ENCODE measurements around the gene HERPUD2.
"Not testable (repeated sequence)": the region's sequence is repeated elsewhere in the genome, so short reads cannot be mapped to it uniquely, and the experiment has no call there.

Gene HERPUD2

GRCh38 chr7:35700333-35700732, 5.4 kb upstream of the HERPUD2 start:
- Histone ChIP-seq H3K27me3 (ENCODE audit: control insufficient read depth, insufficient read depth, low read length, poor library complexity, severe bottlenecking) (no peaks in the 10 kb centered on the region), H3K9me3 (ENCODE audit: control insufficient read depth, low read length) (no peaks in the 10 kb centered on the region), H3K4me1 (ENCODE audit: control insufficient read depth, insufficient read depth, low read length) (peaks cover 5% of the 10 kb centered on the region), H3K27ac (ENCODE audit: insufficient read depth, low read depth, low read length, poor library complexity, severe bottlenecking) (no peak overlapping the region), H3K4me3 (ENCODE audit: insufficient read depth, low read depth, low read length) (no peak overlapping the region), H3K36me3 (ENCODE audit: control insufficient read depth, insufficient read depth, low read length) (no peaks in the 10 kb centered on the region)

GRCh38 chr7:35699796-35700305, 4.9 kb upstream of the HERPUD2 start:
- H3K27ac ChIP-seq (ENCODE audit: insufficient read depth, low read depth, low read length, poor library complexity, severe bottlenecking) = no peak overlapping the region
- WGBS, 2 experiments = 83 to 90% methylated on average over 1 to 2 of the region's 2 CpGs
- no peaks in the 10 kb centered on the region for H3K9me3 ChIP-seq (ENCODE audit: control insufficient read depth, low read length)
- no peak overlapping the region for H3K4me3 ChIP-seq (ENCODE audit: insufficient read depth, low read depth, low read length)
- H3K36me3 ChIP-seq (ENCODE audit: control insufficient read depth, insufficient read depth, low read length) = no peaks in the 10 kb centered on the region
- peaks cover 5% of the 10 kb centered on the region for H3K4me1 ChIP-seq (ENCODE audit: control insufficient read depth, insufficient read depth, low read length)
- H3K27me3 ChIP-seq (ENCODE audit: control insufficient read depth, insufficient read depth, low read length, poor library complexity, severe bottlenecking) = no peaks in the 10 kb centered on the region

- not testable (repeated sequence) for H3K27me3 ChIP-seq (ENCODE audit: control insufficient read depth, insufficient read depth, low read length, poor library complexity, severe bottlenecking); H3K9me3 ChIP-seq (ENCODE audit: control insufficient read depth, low read length); H3K4me3 ChIP-seq (ENCODE audit: insufficient read depth, low read depth, low read length); H3K36me3 ChIP-seq (ENCODE audit: control insufficient read depth, insufficient read depth, low read length); H3K4me1 ChIP-seq (ENCODE audit: control insufficient read depth, insufficient read depth, low read length); H3K27ac ChIP-seq (ENCODE audit: insufficient read depth, low read depth, low read length, poor library complexity, severe bottlenecking)
- WGBS, 2 experiments = 85 to 87% methylated on average over 3 of the region's 3 CpGs
Measured at GRCh38 chr7:35698382-35698781, 3.4 kb upstream of the HERPUD2 start.

GRCh38 chr7:35697414-35698175, 2.7 kb upstream of the HERPUD2 start:
- Histone ChIP-seq H3K27ac (ENCODE audit: insufficient read depth, low read depth, low read length, poor library complexity, severe bottlenecking) (no peak overlapping the region), H3K27me3 (ENCODE audit: control insufficient read depth, insufficient read depth, low read length, poor library complexity, severe bottlenecking) (no peaks in the 10 kb centered on the region), H3K36me3 (ENCODE audit: control insufficient read depth, insufficient read depth, low read length) (no peaks in the 10 kb centered on the region), H3K9me3 (ENCODE audit: control insufficient read depth, low read length) (no peaks in the 10 kb centered on the region), H3K4me1 (ENCODE audit: control insufficient read depth, insufficient read depth, low read length) (peaks cover 5% of the 10 kb centered on the region), H3K4me3 (ENCODE audit: insufficient read depth, low read depth, low read length) (no peak overlapping the region)
- 90 to 93% methylated on average over 9 to 10 of the region's 10 CpGs for WGBS, 2 experiments

GRCh38 chr7:35695987-35696386, 1.1 kb upstream of the HERPUD2 start:
- Histone ChIP-seq H3K4me3 (ENCODE audit: insufficient read depth, low read depth, low read length) (peak overlapping the region; percentile 91), H3K27me3 (ENCODE audit: control insufficient read depth, insufficient read depth, low read length, poor library complexity, severe bottlenecking) (no peaks in the 10 kb centered on the region), H3K36me3 (ENCODE audit: control insufficient read depth, insufficient read depth, low read length) (no peaks in the 10 kb centered on the region), H3K9me3 (ENCODE audit: control insufficient read depth, low read length) (no peaks in the 10 kb centered on the region), H3K4me1 (ENCODE audit: control insufficient read depth, insufficient read depth, low read length) (peaks cover 5% of the 10 kb centered on the region), H3K27ac (ENCODE audit: insufficient read depth, low read depth, low read length, poor library complexity, severe bottlenecking) (no peak overlapping the region)
- 73 to 78% methylated on average over 7 of the region's 7 CpGs for WGBS, 2 experiments

- no peaks in the 10 kb centered on the region for H3K27me3 ChIP-seq (ENCODE audit: control insufficient read depth, insufficient read depth, low read length, poor library complexity, severe bottlenecking)
- peak overlapping the region; percentile 77 for H3K27ac ChIP-seq (ENCODE audit: insufficient read depth, low read depth, low read length, poor library complexity, severe bottlenecking)
- peaks cover 5% of the 10 kb centered on the region for H3K4me1 ChIP-seq (ENCODE audit: control insufficient read depth, insufficient read depth, low read length)
- 12 to 19% methylated on average over 9 to 10 of the region's 10 CpGs for WGBS, 2 experiments
- no peaks in the 10 kb centered on the region for H3K36me3 ChIP-seq (ENCODE audit: control insufficient read depth, insufficient read depth, low read length)
- H3K4me3 ChIP-seq (ENCODE audit: insufficient read depth, low read depth, low read length) = peak overlapping the region; percentile 91
- H3K9me3 ChIP-seq (ENCODE audit: control insufficient read depth, low read length) = no peaks in the 10 kb centered on the region
Measured at GRCh38 chr7:35695473-35695850, 527 bp upstream of the HERPUD2 start.

- 2% methylated on average over 41 of the region's 41 CpGs for WGBS, 2 experiments
- H3K4me3 ChIP-seq (ENCODE audit: insufficient read depth, low read depth, low read length) = peak overlapping the region; percentile 91
- peaks cover 5% of the 10 kb centered on the region for H3K4me1 ChIP-seq (ENCODE audit: control insufficient read depth, insufficient read depth, low read length)
- no peaks in the 10 kb centered on the region for H3K9me3 ChIP-seq (ENCODE audit: control insufficient read depth, low read length)
- H3K36me3 ChIP-seq (ENCODE audit: control insufficient read depth, insufficient read depth, low read length) = no peaks in the 10 kb centered on the region
- H3K27me3 ChIP-seq (ENCODE audit: control insufficient read depth, insufficient read depth, low read length, poor library complexity, severe bottlenecking) = no peaks in the 10 kb centered on the region
- H3K27ac ChIP-seq (ENCODE audit: insufficient read depth, low read depth, low read length, poor library complexity, severe bottlenecking) = peak overlapping the region; percentile 95
Measured at GRCh38 chr7:35694161-35694783, 663 bp downstream of the HERPUD2 start.

GRCh38 chr7:35691827-35692307, 3.1 kb downstream of the HERPUD2 start:
- Histone ChIP-seq H3K27me3 (ENCODE audit: control insufficient read depth, insufficient read depth, low read length, poor library complexity, severe bottlenecking) (no peaks in the 10 kb centered on the region), H3K36me3 (ENCODE audit: control insufficient read depth, insufficient read depth, low read length) (no peaks in the 10 kb centered on the region), H3K4me3 (ENCODE audit: insufficient read depth, low read depth, low read length) (peak overlapping the region; percentile 13), H3K9me3 (ENCODE audit: control insufficient read depth, low read length) (no peaks in the 10 kb centered on the region), H3K27ac (ENCODE audit: insufficient read depth, low read depth, low read length, poor library complexity, severe bottlenecking) (no peak overlapping the region), H3K4me1 (ENCODE audit: control insufficient read depth, insufficient read depth, low read length) (peaks cover 5% of the 10 kb centered on the region)
- 84 to 87% methylated on average over 4 to 5 of the region's 6 CpGs for WGBS, 2 experiments

- 89 to 100% methylated on average over 1 of the region's 1 CpG for WGBS, 2 experiments
- Histone ChIP-seq H3K27ac (ENCODE audit: insufficient read depth, low read depth, low read length, poor library complexity, severe bottlenecking) (no peak overlapping the region), H3K4me3 (ENCODE audit: insufficient read depth, low read depth, low read length) (no peak overlapping the region), H3K36me3 (ENCODE audit: control insufficient read depth, insufficient read depth, low read length) (no peaks in the 10 kb centered on the region), H3K27me3 (ENCODE audit: control insufficient read depth, insufficient read depth, low read length, poor library complexity, severe bottlenecking) (no peaks in the 10 kb centered on the region), H3K4me1 (ENCODE audit: control insufficient read depth, insufficient read depth, low read length) (peaks cover 5% of the 10 kb centered on the region), H3K9me3 (ENCODE audit: control insufficient read depth, low read length) (no peaks in the 10 kb centered on the region)
Measured at GRCh38 chr7:35691366-35691765, 3.6 kb downstream of the HERPUD2 start.

GRCh38 chr7:35690614-35691013, 4.3 kb downstream of the HERPUD2 start:
- not testable (repeated sequence) for H3K27me3 ChIP-seq (ENCODE audit: control insufficient read depth, insufficient read depth, low read length, poor library complexity, severe bottlenecking); H3K9me3 ChIP-seq (ENCODE audit: control insufficient read depth, low read length); H3K4me3 ChIP-seq (ENCODE audit: insufficient read depth, low read depth, low read length); H3K27ac ChIP-seq (ENCODE audit: insufficient read depth, low read depth, low read length, poor library complexity, severe bottlenecking); H3K36me3 ChIP-seq (ENCODE audit: control insufficient read depth, insufficient read depth, low read length); H3K4me1 ChIP-seq (ENCODE audit: control insufficient read depth, insufficient read depth, low read length)
- WGBS, 2 experiments = 90% methylated on average over 10 of the region's 10 CpGs
